Psoas muscle (tissue), 8 donors: ENCODE data around the gene ISLR. TPM values are rescaled to one million over a fixed set of nuclear protein-coding genes. Genes with fewer than 3 reads are reported as not detected.

Experiments used
- ATAC-seq, 4 donors: fragments of 200-7000 bp; cut with Tn5 transposase; one replicate each; pipeline ENCODE4 v1.9.1; 2020; ENCODE audit warnings: moderate library complexity in 3 of 4, mild to moderate bottlenecking in 2 of 4
- DNase-seq, 2 donors: peaks; one replicate each; pipeline ENCODE4 v3.0.0-alpha.2; 2020
- H3K27ac ChIP-seq: fragments of 200-600 bp; one replicate; pipeline ENCODE4 v1.8.0; 2022
- H3K27me3 ChIP-seq, 3 donors: fragments of 200-600 bp in 1 of 3; one replicate each; pipeline versions ENCODE4 v1.6.1 to v1.8.0; 2013 to 2022; ENCODE audit warnings: low read length in 2 of 3, mild to moderate bottlenecking in 2 of 3, moderate library complexity in 1 of 3; ENCODE audit not compliant: insufficient read depth in 3 of 3
- H3K36me3 ChIP-seq, 2 donors: fragments of 200-600 bp in 1 of 2; one replicate each; pipeline versions ENCODE4 v1.6.1 to v1.8.0; 2013 to 2022; ENCODE audit warnings: low read depth in 1 of 2, mild to moderate bottlenecking in 1 of 2, moderate library complexity in 1 of 2; ENCODE audit not compliant: insufficient read depth in 1 of 2
- H3K4me1 ChIP-seq: fragments of 200-600 bp; one replicate; pipeline ENCODE4 v1.8.0; 2022
- H3K4me3 ChIP-seq: fragments of 200-600 bp; one replicate; pipeline ENCODE4 v1.8.0; 2022; ENCODE audit warnings: mild to moderate bottlenecking
- H3K9me3 ChIP-seq: fragments of 200-600 bp; one replicate; pipeline ENCODE4 v1.8.0; 2022
- WGBS, 3 donors: extraction: QIAGEN DNeasy Blood & Tissue Kit; methylation state at CpG; one replicate each; pipeline versions ENCODE4 v1.1.6 to v1.1.7; 2013; 5-methylcytosine and 5-hydroxymethylcytosine counted together
- intact Hi-C, 2 donors: fragments of 100-400 bp; cut with DNase I; formaldehyde crosslinking; loops; one replicate each; pipeline versions ENCODE4 v1.11.0 to v1.14.2; 2022
- polyA plus RNA-seq, 3 donors: library from polyadenylated mRNA; stranded (reverse); fragments of 200-250 nt; gene quantifications; one replicate each; pipeline ENCODE4 v1.2.3, GENCODE V29; 2013
- total RNA-seq, 4 donors: library from RNA; stranded (reverse); fragmentation: NEBNext Ultra II Directional in 2 of 4; extraction: Animal tissue kit (Norgen Biotek cat#: 25700) in 2 of 4; gene quantifications; one replicate each; pipeline versions ENCODE4 v1.2.1 to v1.2.4, GENCODE V29; 2021 to 2023
- TF ChIP-seq, protein P1 (sequence below): fragments of 200-600 bp; IDR thresholded peaks from one replicate; pipeline ENCODE4 v1.8.0; 2022; ENCODE audit warnings: antibody characterized with exemption
- donor health status: healthy with polysubstance abuse.
- donor health status: DM: no; HTN: no; CAD: no; lungs with moderate emphysema.
- donor health status: Bipolar disorder and iron deficiency.
- donor health status: healthy.
- donor health status: DM: yes; HTN: yes; CAD: no.
- donor health status: DM: no; HTN: no; CAD: no.
- donor health status: DM: no; HTN: no; CAD: no.
- donor health status: DM: yes; HTN: yes; CAD: no.

Gene ISLR
- total and polyA plus RNA-seq, 7 donors: 2.6 to 18.0 (median 4.1) TPM

DNA sequence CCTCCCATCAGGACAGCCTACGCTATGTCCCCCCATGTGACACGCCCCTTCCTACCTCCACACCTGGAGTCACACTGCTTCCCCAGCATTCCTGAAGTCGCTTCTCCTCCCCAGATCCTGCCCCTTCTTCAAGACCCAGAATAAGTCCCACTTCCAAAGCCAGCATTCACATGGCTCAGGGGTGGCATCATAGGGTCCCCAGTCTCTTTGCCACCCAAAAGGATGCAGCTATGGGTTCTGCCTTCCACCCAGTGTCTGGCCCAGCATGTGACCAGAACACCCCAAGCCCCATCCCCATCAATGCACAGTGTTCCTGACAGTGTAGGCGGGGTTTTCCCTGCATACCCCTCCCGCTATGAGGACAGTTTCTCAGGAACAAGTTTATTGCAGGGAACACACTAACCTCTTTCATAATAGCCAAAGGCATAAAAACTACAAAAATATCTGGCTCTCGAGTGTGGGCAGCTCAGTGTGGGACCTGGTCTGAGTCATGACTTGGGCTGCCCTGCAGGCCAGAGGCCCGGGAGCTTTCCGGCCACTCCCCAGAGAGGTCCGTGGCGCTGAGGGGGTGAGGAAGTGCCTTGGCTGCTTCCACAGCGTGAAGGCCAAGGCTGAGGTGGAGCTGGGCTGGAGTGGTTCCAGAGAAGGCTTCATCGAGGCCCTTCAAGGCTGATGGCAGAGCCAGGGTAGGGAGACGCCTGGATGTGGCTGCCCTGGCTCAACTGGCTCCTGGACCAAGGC lies 5.8 kb downstream of the ISLR start:
- H3K36me3 ChIP-seq: no peaks in the 10 kb centered on the region
- H3K27ac ChIP-seq: peak overlapping the region; percentile 23
- H3K9me3 ChIP-seq: no peaks in the 10 kb centered on the region
- no peak overlapping the region for H3K4me3 ChIP-seq
- no peaks in the 10 kb centered on the region for H3K4me1 ChIP-seq
- WGBS, 3 donors: 38 to 39% (median 39%) methylated on average over 13 of the region's 13 CpGs
- DNase-seq: peak; percentile 85 to 91
- TF ChIP-seq, protein P1, sequence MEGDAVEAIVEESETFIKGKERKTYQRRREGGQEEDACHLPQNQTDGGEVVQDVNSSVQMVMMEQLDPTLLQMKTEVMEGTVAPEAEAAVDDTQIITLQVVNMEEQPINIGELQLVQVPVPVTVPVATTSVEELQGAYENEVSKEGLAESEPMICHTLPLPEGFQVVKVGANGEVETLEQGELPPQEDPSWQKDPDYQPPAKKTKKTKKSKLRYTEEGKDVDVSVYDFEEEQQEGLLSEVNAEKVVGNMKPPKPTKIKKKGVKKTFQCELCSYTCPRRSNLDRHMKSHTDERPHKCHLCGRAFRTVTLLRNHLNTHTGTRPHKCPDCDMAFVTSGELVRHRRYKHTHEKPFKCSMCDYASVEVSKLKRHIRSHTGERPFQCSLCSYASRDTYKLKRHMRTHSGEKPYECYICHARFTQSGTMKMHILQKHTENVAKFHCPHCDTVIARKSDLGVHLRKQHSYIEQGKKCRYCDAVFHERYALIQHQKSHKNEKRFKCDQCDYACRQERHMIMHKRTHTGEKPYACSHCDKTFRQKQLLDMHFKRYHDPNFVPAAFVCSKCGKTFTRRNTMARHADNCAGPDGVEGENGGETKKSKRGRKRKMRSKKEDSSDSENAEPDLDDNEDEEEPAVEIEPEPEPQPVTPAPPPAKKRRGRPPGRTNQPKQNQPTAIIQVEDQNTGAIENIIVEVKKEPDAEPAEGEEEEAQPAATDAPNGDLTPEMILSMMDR: no peak
- intact Hi-C loops: no loop called here
- peak; percentile 39 to 84 (median 80) for ATAC-seq
- H3K27me3 ChIP-seq: peaks cover 0 to 17% (median 4%) of the 10 kb centered on the region in 3 donors

DNA sequence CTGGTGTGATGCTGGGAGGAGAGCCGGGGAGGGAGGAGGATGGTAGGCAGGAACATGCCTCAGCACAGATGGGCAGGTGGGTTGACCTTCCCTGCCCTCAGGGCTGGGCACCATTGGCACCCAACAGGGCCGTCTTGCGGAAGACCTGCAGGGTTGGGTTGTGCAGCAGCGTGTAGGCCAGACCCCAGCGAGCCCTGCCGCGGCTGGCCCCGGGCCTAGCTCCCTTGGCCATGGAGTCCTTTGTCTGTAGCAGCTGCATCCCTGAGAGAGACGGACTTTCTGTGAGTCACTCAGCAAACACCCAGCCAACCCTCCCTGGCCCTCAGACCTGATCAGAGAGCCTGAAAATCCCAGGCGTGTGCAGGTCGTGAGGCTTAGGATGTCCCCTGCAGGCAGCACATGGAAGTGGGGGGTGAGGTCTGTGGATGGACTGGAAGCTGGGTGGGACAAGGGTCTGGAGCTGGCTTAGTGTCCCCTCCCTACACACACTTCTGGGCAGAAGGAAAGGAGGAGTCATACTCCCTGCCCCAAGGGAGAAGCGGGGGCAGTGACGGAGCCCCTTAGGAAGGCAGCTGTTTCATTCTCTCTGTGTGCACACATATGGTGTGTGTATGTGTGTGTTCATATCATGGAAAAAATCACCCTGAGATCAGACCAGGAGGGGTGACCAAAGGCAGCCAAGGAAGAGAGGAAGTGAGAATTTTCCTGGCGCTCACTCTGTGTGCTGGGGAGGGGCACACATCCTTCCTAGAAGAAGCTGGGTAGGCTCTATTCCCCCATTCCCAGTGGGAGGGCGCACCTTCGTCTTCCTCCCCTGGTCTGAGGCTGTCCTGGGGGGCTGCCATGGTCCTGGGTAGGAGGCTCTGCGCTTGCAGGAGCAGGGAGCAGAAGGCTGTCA lies 6.7 kb downstream of the ISLR start:
- 27 to 36% (median 30%) methylated on average over 17 of the region's 17 CpGs for WGBS, 3 donors
- ATAC-seq (peak; percentile 18 to 63 (median 46)), DNase-seq (peak; percentile 65 to 78)
- Histone ChIP-seq H3K4me3 (no peak overlapping the region), H3K4me1 (no peaks in the 10 kb centered on the region), H3K9me3 (no peaks in the 10 kb centered on the region), H3K27ac (peak overlapping the region; percentile 23), H3K36me3 (no peaks in the 10 kb centered on the region), H3K27me3 (peaks cover 0 to 17% (median 4%) of the 10 kb centered on the region in 3 donors)
- intact Hi-C loops: no loop called here
- TF ChIP-seq, protein P1: no peak

DNA sequence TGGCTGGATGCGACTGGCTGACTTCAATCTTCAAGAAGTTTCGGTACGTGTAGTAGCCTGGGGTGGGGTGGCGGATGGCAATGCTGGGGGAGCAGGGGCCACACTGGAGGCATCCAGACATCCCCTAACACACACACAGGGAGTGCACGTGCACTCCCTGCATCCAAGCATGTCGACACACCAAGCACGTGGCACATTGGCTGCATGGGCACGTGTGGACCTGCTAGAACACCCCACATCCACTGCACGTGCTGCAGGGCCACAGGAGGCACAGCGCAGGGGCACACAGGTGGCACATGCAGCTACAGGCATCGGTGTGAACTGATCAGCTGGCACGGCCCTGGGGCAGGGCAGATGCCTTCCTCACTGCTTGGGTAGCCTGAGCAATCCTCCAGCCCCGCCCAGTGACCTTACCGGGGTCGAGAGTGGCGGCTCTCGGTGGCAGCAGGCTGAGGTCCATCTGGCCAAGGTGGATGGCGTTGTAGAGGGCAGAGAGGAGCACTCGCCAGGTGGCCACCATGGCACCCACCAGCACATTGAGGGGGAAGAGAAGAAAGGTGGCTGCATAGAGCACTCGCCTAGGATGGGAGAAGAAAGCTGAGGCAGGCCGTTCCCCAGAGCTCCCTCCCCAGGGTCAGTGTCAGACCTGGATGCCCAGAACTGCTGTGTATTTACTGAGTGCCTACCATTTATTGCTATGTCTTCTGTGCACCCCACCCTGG lies 7.5 kb downstream of the ISLR start:
- H3K4me3 ChIP-seq: no peak overlapping the region
- no peaks in the 10 kb centered on the region for H3K9me3 ChIP-seq
- H3K36me3 ChIP-seq: no peaks in the 10 kb centered on the region
- no peaks in the 10 kb centered on the region for H3K4me1 ChIP-seq
- ATAC-seq (no peak), DNase-seq (peak in 1 of 2 donors; percentile 63)
- 70 to 74% (median 72%) methylated on average over 21 of the region's 21 CpGs for WGBS, 3 donors
- peaks cover 0 to 17% (median 4%) of the 10 kb centered on the region in 3 donors for H3K27me3 ChIP-seq
- H3K27ac ChIP-seq: no peak overlapping the region
- TF ChIP-seq, protein P1: no peak
- intact Hi-C loops: no loop called here

DNA sequence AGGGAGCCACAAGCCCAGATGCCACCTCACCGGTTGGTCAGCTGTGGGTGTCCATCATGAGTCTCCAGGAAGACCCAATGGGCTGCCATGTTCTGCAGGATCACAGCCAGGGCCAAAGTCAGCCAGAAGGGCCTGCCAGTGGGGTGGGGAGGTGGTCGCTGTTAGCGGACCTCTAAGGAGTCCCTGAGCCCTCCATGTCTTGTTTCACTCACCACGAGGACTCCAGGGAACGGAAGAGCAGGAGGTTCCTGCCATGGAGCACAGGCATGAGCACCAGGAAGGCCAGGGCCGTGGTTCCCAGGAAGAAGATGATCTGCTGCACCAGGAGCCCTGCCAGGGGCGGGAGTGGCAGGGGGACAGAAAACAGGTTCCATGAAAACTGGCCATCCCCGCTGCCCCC lies 8.6 kb downstream of the ISLR start:
- DNase-seq (peak in 1 of 2 donors; percentile 47), ATAC-seq (no peak)
- intact Hi-C loops: no loop called here
- Histone ChIP-seq H3K36me3 (no peaks in the 10 kb centered on the region), H3K27ac (no peak overlapping the region), H3K4me3 (no peak overlapping the region), H3K9me3 (no peaks in the 10 kb centered on the region), H3K27me3 (peaks cover 0 to 17% (median 0%) of the 10 kb centered on the region in 3 donors), H3K4me1 (no peaks in the 10 kb centered on the region)
- WGBS, 3 donors: 75 to 86% (median 78%) methylated on average over 8 of the region's 8 CpGs
- TF ChIP-seq, protein P1: no peak
